Neuronal stem cell (in vitro differentiated cells): ENCODE results near the gene DNPH1.

Experiments
- DNase-seq: peaks from one replicate; pipeline ENCODE4 v3.0.0-alpha.2; 2013; ENCODE audit warnings: low spot score
- H2AFZ ChIP-seq: one replicate; pipeline ENCODE4 v1.6.1; 2013; ENCODE audit warnings: mild to moderate bottlenecking, low read length, inconsistent platforms
- H2AK5ac ChIP-seq: 2 replicates; pipeline ENCODE4 v1.6.1; 2013; ENCODE audit warnings: low read depth, mild to moderate bottlenecking, inconsistent platforms, low read length, moderate library complexity, mixed read lengths
- H2BK120ac ChIP-seq: 2 replicates; pipeline ENCODE4 v1.6.1; 2013; ENCODE audit warnings: low read depth, mild to moderate bottlenecking, inconsistent platforms, low read length, moderate library complexity, mixed read lengths
- H2BK12ac ChIP-seq: one replicate; pipeline ENCODE4 v1.6.1; 2013; ENCODE audit warnings: low read length, inconsistent platforms
- H2BK15ac ChIP-seq: 2 replicates; pipeline ENCODE4 v1.6.1; 2013; ENCODE audit warnings: mild to moderate bottlenecking, low read length, inconsistent platforms, mixed read lengths
- H2BK5ac ChIP-seq: one replicate; pipeline ENCODE4 v1.6.1; 2013; ENCODE audit warnings: inconsistent platforms, mild to moderate bottlenecking, low read length, moderate library complexity
- H3K14ac ChIP-seq: one replicate; pipeline ENCODE4 v1.6.1; 2013; ENCODE audit warnings: low read length, inconsistent platforms
- H3K18ac ChIP-seq: 2 replicates; pipeline ENCODE4 v1.6.1; 2013; ENCODE audit warnings: low read length, inconsistent platforms
- H3K23ac ChIP-seq: 2 replicates; pipeline ENCODE4 v1.6.1; 2013; ENCODE audit warnings: low read depth, mild to moderate bottlenecking, mixed read lengths, low read length, inconsistent platforms; ENCODE audit not compliant: poor library complexity
- H3K27ac ChIP-seq: replicated peaks from 3 replicates; pipeline ENCODE4 v1.5.1; 2013; ENCODE audit warnings: low read length, inconsistent platforms
- H3K27me3 ChIP-seq, 3 experiments: 2 replicates each; pipeline ENCODE4 v1.6.1; 2013; ENCODE audit warnings: low read length in 3 of 3, mild to moderate bottlenecking in 2 of 3, inconsistent platforms in 1 of 3, low read depth in 1 of 3, mixed read lengths in 1 of 3, moderate library complexity in 1 of 3; ENCODE audit not compliant: control insufficient read depth in 3 of 3, insufficient read depth in 3 of 3
- H3K36me3 ChIP-seq, 2 donors: replicated peaks in 1 of 2; 2 replicates each; pipeline ENCODE4 v1.6.1; 2013; ENCODE audit warnings: low read length in 2 of 2; ENCODE audit not compliant: control insufficient read depth in 2 of 2, insufficient read depth in 2 of 2
- H3K4ac ChIP-seq: 2 replicates; pipeline ENCODE4 v1.6.1; 2013; ENCODE audit warnings: inconsistent platforms, mild to moderate bottlenecking, low read length, moderate library complexity
- H3K4me1 ChIP-seq, 2 donors: 1 replicate in 1 of 2; 2 replicates in 1 of 2; pipeline ENCODE4 v1.6.1; 2013; ENCODE audit warnings: low read length in 2 of 2, low read depth in 1 of 2; ENCODE audit not compliant: control insufficient read depth in 2 of 2, insufficient read depth in 1 of 2
- H3K4me2 ChIP-seq: one replicate; pipeline ENCODE4 v1.6.1; 2013; ENCODE audit warnings: mild to moderate bottlenecking, low read length, inconsistent platforms; ENCODE audit not compliant: insufficient read depth, poor library complexity, severe bottlenecking
- H3K4me3 ChIP-seq, 2 donors: 2 replicates each; pipeline ENCODE4 v1.5.1; 2013; ENCODE audit warnings: low read length in 2 of 2, mild to moderate bottlenecking in 2 of 2, inconsistent platforms in 1 of 2, moderate library complexity in 1 of 2
- H3K79me1 ChIP-seq: one replicate; pipeline ENCODE4 v1.6.1; 2013; ENCODE audit warnings: low read depth, mild to moderate bottlenecking, inconsistent platforms, low read length, moderate library complexity
- H3K9ac ChIP-seq: one replicate; pipeline ENCODE4 v1.6.1; 2013; ENCODE audit warnings: mild to moderate bottlenecking, low read depth, low read length, inconsistent platforms; ENCODE audit not compliant: poor library complexity
- H3K9me3 ChIP-seq, 2 donors: replicated peaks in 1 of 2; 2 replicates each; pipeline versions ENCODE3 to v1.6.1; 2013; ENCODE audit warnings: low read length in 2 of 2, mild to moderate bottlenecking in 2 of 2, inconsistent platforms in 1 of 2, low read depth in 1 of 2, mixed read lengths in 1 of 2, moderate library complexity in 1 of 2; ENCODE audit not compliant: control insufficient read depth in 2 of 2, insufficient read depth in 1 of 2
- H4K8ac ChIP-seq: one replicate; pipeline ENCODE4 v1.6.1; 2013; ENCODE audit warnings: low read depth, mild to moderate bottlenecking, inconsistent platforms, low read length, moderate library complexity
- H4K91ac ChIP-seq: one replicate; pipeline ENCODE4 v1.6.1; 2013; ENCODE audit warnings: low read length, low read depth, mild to moderate bottlenecking, inconsistent platforms; ENCODE audit not compliant: poor library complexity
- WGBS, 2 donors: extraction: QIAGEN DNeasy Blood & Tissue Kit; methylation state at CpG; one replicate each; pipeline ENCODE4 v1.1.7; 2013; ENCODE audit warnings: missing lambda C conversion rate in 2 of 2, mixed read lengths in 1 of 2; ENCODE audit not compliant: insufficient read length in 2 of 2, insufficient replicate concordance in 1 of 2; ENCODE audit errors: extremely low coverage in 2 of 2; 5-methylcytosine and 5-hydroxymethylcytosine counted together

The DNPH1 gene

DNA sequence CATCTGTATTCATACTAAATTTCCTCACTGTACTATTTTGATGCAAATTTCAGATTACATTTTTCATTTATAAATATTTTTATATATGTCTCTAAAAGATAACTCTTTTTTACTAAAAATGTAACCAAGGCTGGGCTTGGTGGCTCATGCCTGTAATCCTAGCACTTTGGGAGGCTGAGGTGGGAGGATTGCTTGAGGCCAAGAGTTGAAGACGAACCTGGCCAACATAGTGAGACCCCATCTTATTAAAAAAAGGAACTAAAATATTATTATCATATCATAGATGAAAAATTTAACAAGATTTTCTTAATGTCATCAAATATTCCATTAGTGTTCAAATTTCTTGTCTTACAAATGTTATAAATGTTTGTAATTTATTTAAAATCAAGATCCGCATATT lies 6.6 kb upstream of the DNPH1 start:
- Histone ChIP-seq H2BK5ac (no peak overlapping the region), H3K4me2 (no peak overlapping the region), H4K8ac (no peak overlapping the region), H4K91ac (no peak overlapping the region), H2BK12ac (no peak overlapping the region), H3K9ac (no peak overlapping the region), H3K18ac (no peak overlapping the region), H3K14ac (no peak overlapping the region), H2BK15ac (no peak overlapping the region), H3K36me3 (no peaks in the 10 kb centered on the region), H3K23ac (no peak overlapping the region), H3K79me1 (no peaks in the 10 kb centered on the region), H2BK120ac (no peak overlapping the region), H3K4ac (no peak overlapping the region), H3K4me1 (no peaks in the 10 kb centered on the region), H2AFZ (no peak overlapping the region), H3K27ac (no peak overlapping the region), H2AK5ac (no peak overlapping the region), H3K4me3 (no peak overlapping the region), H3K9me3 (peaks cover 0 to 6% of the 10 kb centered on the region in 2 donors), H3K27me3 (peaks cover 0 to 31% (median 3%) of the 10 kb centered on the region in 3 experiments)
- no CpG with 5 or more reads among the region's 2 CpGs for WGBS, 2 donors
- no peak for DNase-seq

DNA sequence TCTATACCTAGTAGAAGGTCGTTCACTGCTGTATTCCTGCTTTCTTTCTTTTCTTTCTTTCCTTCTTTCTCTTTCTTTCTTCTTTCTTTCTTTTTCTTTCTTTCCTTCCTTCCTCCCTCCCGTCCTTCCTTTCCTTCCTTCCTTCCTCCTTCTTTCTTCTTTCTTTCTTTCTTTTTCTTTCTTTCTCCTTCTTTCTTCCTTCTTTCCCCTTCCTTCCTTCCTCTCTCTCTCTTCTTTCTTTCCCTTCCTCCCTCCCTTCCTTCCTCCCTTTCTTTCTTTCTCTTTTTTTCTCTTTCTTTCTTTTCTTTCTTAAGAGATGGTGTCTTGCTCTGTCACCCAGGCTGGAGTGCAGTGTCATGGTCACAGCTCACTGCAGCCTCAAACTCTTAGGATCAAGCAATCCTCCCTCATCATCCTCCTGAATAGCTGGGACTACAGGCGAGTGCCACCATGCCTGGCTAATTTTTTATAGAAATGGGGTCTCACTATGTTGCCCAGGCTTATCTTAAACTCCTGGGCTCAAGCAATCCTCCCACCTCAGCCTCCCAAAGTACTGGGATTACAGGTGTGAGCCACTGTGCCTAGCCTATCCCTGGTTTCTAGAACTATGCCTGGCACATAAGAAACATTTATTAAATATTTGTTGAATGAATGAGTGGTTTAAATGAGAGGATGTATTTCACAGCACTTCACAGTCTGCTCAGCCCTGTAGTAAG lies 2.6 kb upstream of the DNPH1 start:
- Histone ChIP-seq H3K9ac (no peak overlapping the region), H3K18ac (no peak overlapping the region), H3K14ac (no peak overlapping the region), H3K27ac (no peak overlapping the region), H3K4me3 (no peak overlapping the region), H3K36me3 (no peaks in the 10 kb centered on the region), H4K91ac (no peak overlapping the region), H2BK12ac (no peak overlapping the region), H2BK120ac (no peak overlapping the region), H3K4me2 (no peak overlapping the region), H2AK5ac (no peak overlapping the region), H2BK15ac (no peak overlapping the region), H3K9me3 (no peaks in the 10 kb centered on the region), H3K79me1 (peaks cover 6% of the 10 kb centered on the region), H3K23ac (no peak overlapping the region), H3K27me3 (peaks cover 0 to 11% (median 8%) of the 10 kb centered on the region in 3 experiments), H4K8ac (no peak overlapping the region), H3K4me1 (peaks cover 3% of the 10 kb centered on the region in 2 donors), H2AFZ (no peak overlapping the region), H2BK5ac (no peak overlapping the region), H3K4ac (no peak overlapping the region)
- DNase-seq: no peak
- WGBS, 2 donors: no CpG with 5 or more reads among the region's 3 CpGs

DNA sequence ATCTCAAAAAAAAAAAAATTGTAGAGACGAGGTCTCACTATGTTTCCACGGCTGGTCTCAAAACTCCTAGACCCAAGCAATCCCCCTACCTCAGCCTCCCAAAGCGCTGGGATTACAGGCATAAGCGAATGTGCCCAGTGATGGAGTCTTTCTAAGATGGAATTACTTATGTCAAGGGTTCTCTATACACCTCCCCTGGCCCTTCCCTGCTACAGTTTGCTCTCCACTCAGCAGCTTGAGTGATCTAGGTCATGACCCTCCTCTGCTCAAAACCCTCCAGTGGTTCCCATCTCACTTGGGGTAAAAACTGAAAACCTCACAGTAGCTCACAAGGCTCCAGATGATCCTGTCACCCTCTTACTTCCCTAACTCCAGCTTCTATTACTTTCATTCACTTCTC lies 1.8 kb upstream of the DNPH1 start:
- Histone ChIP-seq H3K27ac (no peak overlapping the region), H2AK5ac (no peak overlapping the region), H2BK15ac (no peak overlapping the region), H3K4me2 (no peak overlapping the region), H4K91ac (no peak overlapping the region), H3K4me1 (peaks cover 3% of the 10 kb centered on the region in 2 donors), H4K8ac (no peak overlapping the region), H2BK120ac (no peak overlapping the region), H3K27me3 (peaks cover 0 to 9% (median 8%) of the 10 kb centered on the region in 3 experiments), H3K23ac (no peak overlapping the region), H3K14ac (no peak overlapping the region), H3K18ac (no peak overlapping the region), H2AFZ (no peak overlapping the region), H3K36me3 (peaks cover 3 to 5% of the 10 kb centered on the region in 2 donors), H3K9me3 (no peaks in the 10 kb centered on the region), H2BK12ac (no peak overlapping the region), H3K4ac (no peak overlapping the region), H3K9ac (no peak overlapping the region), H3K79me1 (peaks cover 6% of the 10 kb centered on the region), H3K4me3 (no peak overlapping the region), H2BK5ac (no peak overlapping the region)
- no peak for DNase-seq
- no CpG with 5 or more reads among the region's 4 CpGs for WGBS, 2 donors

DNA sequence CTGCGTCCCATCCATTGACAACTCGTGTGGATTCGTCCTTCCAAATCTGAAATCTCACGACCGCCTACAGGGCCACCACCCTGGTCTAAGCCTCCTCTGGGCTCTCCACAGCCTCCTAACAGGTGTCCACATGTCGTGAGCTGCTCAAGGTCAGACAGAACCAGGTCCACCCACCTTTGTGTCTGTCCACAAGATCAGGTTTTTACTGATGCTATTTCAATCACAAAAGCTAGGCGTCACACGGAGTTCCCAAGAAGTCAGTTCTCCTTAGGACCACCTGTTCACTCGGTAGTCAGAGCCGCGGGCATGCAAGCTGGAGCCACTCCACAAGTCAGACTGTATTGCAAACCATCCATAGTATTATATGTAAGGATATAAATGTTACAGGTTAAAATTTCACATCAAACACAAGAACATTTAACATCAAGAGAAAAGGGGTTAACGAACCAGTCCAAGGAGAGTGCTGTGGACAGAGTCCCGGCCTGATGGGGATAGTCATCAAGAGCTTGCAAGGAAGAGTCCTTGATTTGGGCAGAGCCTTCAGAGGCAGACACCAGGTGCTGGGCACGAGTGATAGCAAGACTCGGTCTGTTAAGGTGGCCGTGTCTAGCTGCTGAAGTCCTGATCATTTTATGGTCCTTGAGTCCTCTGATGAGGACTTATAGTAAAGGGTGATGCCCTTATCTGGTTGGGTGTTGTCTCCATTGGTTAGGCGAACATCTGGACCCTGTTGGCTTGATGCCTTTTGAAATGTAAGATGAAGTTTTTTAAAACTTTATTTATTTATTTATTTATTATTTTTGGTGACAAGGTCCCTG lies 731 bp upstream of the DNPH1 start:
- no peak overlapping the region for H4K91ac ChIP-seq
- peaks cover 3% of the 10 kb centered on the region in 2 donors for H3K4me1 ChIP-seq
- no peak overlapping the region for H3K14ac ChIP-seq
- H3K36me3 ChIP-seq: peaks cover 3 to 14% of the 10 kb centered on the region in 2 donors
- H2BK15ac ChIP-seq: peak overlapping the region; percentile 13
- H3K23ac ChIP-seq: no peak overlapping the region
- H4K8ac ChIP-seq: no peak overlapping the region
- H2BK5ac ChIP-seq: no peak overlapping the region
- H3K79me1 ChIP-seq: peaks cover 6% of the 10 kb centered on the region
- no CpG with 5 or more reads among the region's 17 CpGs for WGBS, 2 donors
- no peak overlapping the region for H2BK120ac ChIP-seq
- no peak overlapping the region for H3K27ac ChIP-seq
- no peak overlapping the region for H3K4ac ChIP-seq
- H3K18ac ChIP-seq: peak overlapping the region; percentile 63
- peaks cover 0 to 8% (median 8%) of the 10 kb centered on the region in 3 experiments for H3K27me3 ChIP-seq
- H2AK5ac ChIP-seq: no peak overlapping the region
- H3K4me3 ChIP-seq: peak overlapping the region in 1 of 2 donors; percentile 71
- no peak overlapping the region for H3K4me2 ChIP-seq
- no peaks in the 10 kb centered on the region for H3K9me3 ChIP-seq
- no peak overlapping the region for H2BK12ac ChIP-seq
- H2AFZ ChIP-seq: peak overlapping the region; percentile 88
- H3K9ac ChIP-seq: no peak overlapping the region
- no peak for DNase-seq
